ENCODE measurements around the gene SPATA1.

Gene SPATA1

GRCh38 chr1:84476225-84476624, 30.0 kb upstream of the SPATA1 start:
- Histone ChIP-seq H3F3A (ENCODE audit: insufficient read depth, low read length) (0 out of 2 replicates have a peak, but pooled peaks cover 2% of the 10 kb centered on the region), H3K36me3 (replicated peaks; ENCODE audit: insufficient read depth, low read length) (no peaks in the 10 kb centered on the region), H2AFZ (ENCODE audit: low read length) (no peak overlapping the region), H3K9ac (ENCODE audit: low read length) (no peak overlapping the region), H3K4me1 (ENCODE audit: low read length) (no peaks in the 10 kb centered on the region), H3K9me2 (replicated peaks; ENCODE audit: insufficient read depth, low read length) (no peaks in the 10 kb centered on the region), H3K9me3 (replicated peaks; ENCODE audit: insufficient read depth, low read length) (no peaks in the 10 kb centered on the region; the same call in 1 of the 2 replicates), H3K4me2 (ENCODE audit: low read depth, low read length) (no peak overlapping the region), H3K79me2 (ENCODE audit: low read length) (peaks cover 17% of the 10 kb centered on the region), H4K20me1 (ENCODE audit: insufficient read depth, low read length) (no peaks in the 10 kb centered on the region), H3K4me3 (ENCODE audit: low read length) (no peak overlapping the region), H3K27ac (ENCODE audit: low read length) (no peak overlapping the region), H3K27me3 (replicated peaks; ENCODE audit: insufficient read depth, low read length) (no peaks in the 10 kb centered on the region)
- no peak for TF ChIP-seq EZH2phosphoT487 (IDR thresholded peaks at IDR 0.05; ENCODE audit: low read length)
- no peak for TF ChIP-seq CTCF (IDR thresholded peaks at IDR 0.05; ENCODE audit: low read length)
- TF ChIP-seq EZH2 (optimal IDR thresholded peaks at IDR 0.05; ENCODE audit: low read depth, low read length) = no peak
- DNase-seq = no peak

- peak; percentile 66 for DNase-seq
- TF ChIP-seq EZH2phosphoT487 (IDR thresholded peaks at IDR 0.05; ENCODE audit: low read length) (no peak), CTCF (IDR thresholded peaks at IDR 0.05; ENCODE audit: low read length) (no peak), EZH2 (optimal IDR thresholded peaks at IDR 0.05; ENCODE audit: low read depth, low read length) (no peak)
- Histone ChIP-seq H4K20me1 (ENCODE audit: insufficient read depth, low read length) (no peaks in the 10 kb centered on the region), H2AFZ (ENCODE audit: low read length) (peak within 1 kb of the TSS; percentile 99), H3F3A (ENCODE audit: insufficient read depth, low read length) (0 out of 2 replicates have a peak, but pooled peaks cover 2% of the 10 kb centered on the region), H3K9me2 (replicated peaks; ENCODE audit: insufficient read depth, low read length) (no peaks in the 10 kb centered on the region), H3K4me1 (ENCODE audit: low read length) (no peaks in the 10 kb centered on the region), H3K4me3 (ENCODE audit: low read length) (peak within 1 kb of the TSS; percentile 78), H3K9ac (ENCODE audit: low read length) (peak within 1 kb of the TSS; percentile 71), H3K9me3 (replicated peaks; ENCODE audit: insufficient read depth, low read length) (no peaks in the 10 kb centered on the region; the same call in 1 of the 2 replicates), H3K27ac (ENCODE audit: low read length) (peak within 1 kb of the TSS; percentile 79; the same call in 1 of the 2 replicates), H3K4me2 (ENCODE audit: low read depth, low read length) (peak within 1 kb of the TSS; percentile 76), H3K36me3 (replicated peaks; ENCODE audit: insufficient read depth, low read length) (no peaks in the 10 kb centered on the region; the same call in 1 of the 2 replicates), H3K27me3 (replicated peaks; ENCODE audit: insufficient read depth, low read length) (no peaks in the 10 kb centered on the region), H3K79me2 (ENCODE audit: low read length) (peaks cover 32% of the 10 kb centered on the region)
These were observed 27.0 kb upstream of the SPATA1 start, which contains the start of gene RPF1 for GRCh38 chr1:84478876-84479868. Gene RPF1 (plus strand): TSS chr1:84479266. CDS start chr1:84479282, 16 bp downstream.

- Histone ChIP-seq H3K27ac (ENCODE audit: low read length) (peak overlapping the region; percentile 79; the same call in 1 of the 2 replicates), H3K4me1 (ENCODE audit: low read length) (no peaks in the 10 kb centered on the region)
- TF ChIP-seq CTCF (IDR thresholded peaks at IDR 0.05; ENCODE audit: low read length) (no peak), EZH2 (optimal IDR thresholded peaks at IDR 0.05; ENCODE audit: low read depth, low read length) (no peak), EZH2phosphoT487 (IDR thresholded peaks at IDR 0.05; ENCODE audit: low read length) (no peak)
These were observed 26.2 kb upstream of the SPATA1 start for GRCh38 chr1:84479998-84480397.

More at GRCh38 chr1:84479998-84480397, 26.2 kb upstream of the SPATA1 start:
- Histone ChIP-seq H3K4me2 (ENCODE audit: low read depth, low read length) (peak overlapping the region; percentile 76), H3K27me3 (replicated peaks; ENCODE audit: insufficient read depth, low read length) (no peaks in the 10 kb centered on the region), H3K4me3 (ENCODE audit: low read length) (peak overlapping the region; percentile 78), H3K9ac (ENCODE audit: low read length) (peak overlapping the region; percentile 71; the same call in 1 of the 2 replicates), H2AFZ (ENCODE audit: low read length) (peak overlapping the region; percentile 99; the same call in 1 of the 2 replicates), H3K79me2 (ENCODE audit: low read length) (peaks cover 32% of the 10 kb centered on the region), H3F3A (ENCODE audit: insufficient read depth, low read length) (0 out of 2 replicates have a peak, but pooled peaks cover 2% of the 10 kb centered on the region), H3K9me3 (replicated peaks; ENCODE audit: insufficient read depth, low read length) (no peaks in the 10 kb centered on the region; the same call in 1 of the 2 replicates), H3K36me3 (replicated peaks; ENCODE audit: insufficient read depth, low read length) (no peaks in the 10 kb centered on the region; the same call in 1 of the 2 replicates), H3K9me2 (replicated peaks; ENCODE audit: insufficient read depth, low read length) (no peaks in the 10 kb centered on the region), H4K20me1 (ENCODE audit: insufficient read depth, low read length) (no peaks in the 10 kb centered on the region)
- no peak for DNase-seq
